CD14-positive monocyte (primary cell): ENCODE data around the gene TNFRSF25. TPM values are rescaled to one million over a fixed set of nuclear protein-coding genes. Genes with fewer than 3 reads are reported as not detected.

Experiments
- DNase-seq, 3 donors: peaks; one replicate each; pipeline ENCODE4 v3.0.0-alpha.2; 2011 to 2022
- H2AFZ ChIP-seq: 2 replicates; pipeline ENCODE4 v1.6.0; 2012; ENCODE audit warnings: mild to moderate bottlenecking, low read depth, low read length, inconsistent platforms; ENCODE audit not compliant: insufficient read depth, poor library complexity, severe bottlenecking
- H3K27ac ChIP-seq, 2 donors: 1 replicate in 1 of 2; 2 replicates in 1 of 2; pipeline ENCODE4 v1.5.1; 2012 to 2013; ENCODE audit warnings: low read length in 2 of 2, control low read depth in 1 of 2, inconsistent platforms in 1 of 2, low read depth in 1 of 2, mild to moderate bottlenecking in 1 of 2
- H3K27me3 ChIP-seq, 2 donors: one replicate each; pipeline versions ENCODE4 v1.6.0 to v1.6.1; 2011 to 2013; ENCODE audit warnings: low read length in 2 of 2; ENCODE audit not compliant: control insufficient read depth in 2 of 2, insufficient read depth in 2 of 2
- H3K36me3 ChIP-seq, 2 donors: replicated peaks in 1 of 2; 1 replicate in 1 of 2; 2 replicates in 1 of 2; pipeline versions ENCODE4 v1.5.1 to v1.6.1; 2012 to 2013; ENCODE audit warnings: low read length in 2 of 2, control low read depth in 1 of 2, inconsistent platforms in 1 of 2, mild to moderate bottlenecking in 1 of 2; ENCODE audit not compliant: insufficient read depth in 2 of 2, control insufficient read depth in 1 of 2
- H3K4me1 ChIP-seq, 2 donors: 1 replicate in 1 of 2; 2 replicates in 1 of 2; pipeline versions ENCODE4 v1.5.1 to v1.6.1; 2012 to 2013; ENCODE audit warnings: low read length in 2 of 2, control low read depth in 1 of 2, inconsistent platforms in 1 of 2, mild to moderate bottlenecking in 1 of 2, moderate library complexity in 1 of 2; ENCODE audit not compliant: insufficient read depth in 2 of 2, control insufficient read depth in 1 of 2
- H3K4me2 ChIP-seq: replicated peaks from 2 replicates; pipeline ENCODE3; 2012; ENCODE audit warnings: low read length, moderate library complexity, mild to moderate bottlenecking; ENCODE audit not compliant: poor library complexity, severe bottlenecking; ENCODE audit errors: extremely low read depth
- H3K4me3 ChIP-seq, 3 experiments: fragments of 200-600 bp in 1 of 3; sonication (generic) in 1 of 3; replicated peaks in 1 of 3; 1 replicate in 2 of 3; 2 replicates in 1 of 3; pipeline ENCODE4 v1.5.1; 2011 to 2013; ENCODE audit warnings: low read length in 3 of 3, mild to moderate bottlenecking in 3 of 3, control low read depth in 2 of 3, low read depth in 2 of 3, inconsistent platforms in 1 of 3, moderate library complexity in 1 of 3
- H3K79me2 ChIP-seq: 2 replicates; pipeline ENCODE4 v1.6.0; 2012; ENCODE audit warnings: mild to moderate bottlenecking, control low read depth, inconsistent platforms, low read length, moderate library complexity; ENCODE audit not compliant: insufficient read depth
- H3K9ac ChIP-seq: 2 replicates; pipeline ENCODE4 v1.6.0; 2017; ENCODE audit warnings: low read length, mild to moderate bottlenecking; ENCODE audit not compliant: insufficient read depth, poor library complexity, severe bottlenecking
- H3K9me3 ChIP-seq, 2 donors: replicated peaks in 1 of 2; 1 replicate in 1 of 2; 2 replicates in 1 of 2; pipeline versions ENCODE4 v1.5.1 to v1.6.1; 2012 to 2013; ENCODE audit warnings: low read length in 2 of 2, control low read depth in 1 of 2; ENCODE audit not compliant: control insufficient read depth in 1 of 2, insufficient read depth in 1 of 2
- H4K20me1 ChIP-seq: 2 replicates; pipeline ENCODE4 v1.6.0; 2012; ENCODE audit warnings: mild to moderate bottlenecking, low read length, control low read depth, moderate library complexity; ENCODE audit not compliant: insufficient read depth
- H3K27ac Mint-ChIP-seq, 7 donors: one replicate each; pipeline ENCODE4 v1.8.0; 2020; ENCODE audit warnings: mild to moderate bottlenecking in 7 of 7, mixed read lengths in 7 of 7, moderate library complexity in 6 of 7, inconsistent platforms in 2 of 7
- H3K27me3 Mint-ChIP-seq, 3 donors: one replicate each; pipeline ENCODE4 v1.8.0; 2021 to 2022; ENCODE audit warnings: low read depth in 3 of 3, mild to moderate bottlenecking in 3 of 3, mixed read lengths in 3 of 3, moderate library complexity in 3 of 3, inconsistent platforms in 1 of 3
- H3K36me3 Mint-ChIP-seq, 2 donors: one replicate each; pipeline ENCODE4 v1.8.0; 2020; ENCODE audit warnings: mixed read lengths in 2 of 2, inconsistent platforms in 1 of 2, mild to moderate bottlenecking in 1 of 2
- H3K4me1 Mint-ChIP-seq: one replicate; pipeline ENCODE4 v1.8.0; 2020; ENCODE audit warnings: mild to moderate bottlenecking, mixed read lengths
- H3K4me3 Mint-ChIP-seq, 2 donors: one replicate each; pipeline ENCODE4 v1.8.0; 2020; ENCODE audit warnings: mild to moderate bottlenecking in 2 of 2, mixed read lengths in 2 of 2, moderate library complexity in 1 of 2
- H3K9me3 Mint-ChIP-seq, 7 donors: one replicate each; pipeline ENCODE4 v1.8.0; 2020 to 2022; ENCODE audit warnings: mixed read lengths in 7 of 7, mild to moderate bottlenecking in 6 of 7, moderate library complexity in 6 of 7, inconsistent platforms in 2 of 7
- WGBS: methylation state at CpG from one replicate; pipeline ENCODE4 v1.1.5; 2013; ENCODE audit warnings: missing lambda C conversion rate; ENCODE audit not compliant: insufficient coverage; 5-methylcytosine and 5-hydroxymethylcytosine counted together
- intact Hi-C, 2 donors: fragments of 100-400 bp; cut with micrococcal nuclease; formaldehyde crosslinking; loops; one replicate each; pipeline versions ENCODE4 v1.15.0 to v1.15.1; 2023
- polyA plus RNA-seq, 3 donors: library from polyadenylated mRNA; depleted of rRNA in 1 of 3; unstranded in 2 of 3; stranded (reverse) in 1 of 3; fragments of 300-500 nt in 2 of 3; fragments of >200 nt in 1 of 3; fragmentation: Illumina TruSeq in 2 of 3; gene quantifications; 1 replicate in 2 of 3; 2 replicates in 1 of 3; pipeline ENCODE4 v1.2.3, GENCODE V29; 2012 to 2021
- TF ChIP-seq, protein P1 (sequence below): fragments of 200-600 bp; IDR thresholded peaks from one replicate; pipeline ENCODE4 v1.8.0; 2022; ENCODE audit warnings: antibody characterized with exemption, mild to moderate bottlenecking

TNFRSF25 gene
- polyA plus RNA-seq, 3 donors = 0.33 to 3.0 (median 0.48) TPM

DNA sequence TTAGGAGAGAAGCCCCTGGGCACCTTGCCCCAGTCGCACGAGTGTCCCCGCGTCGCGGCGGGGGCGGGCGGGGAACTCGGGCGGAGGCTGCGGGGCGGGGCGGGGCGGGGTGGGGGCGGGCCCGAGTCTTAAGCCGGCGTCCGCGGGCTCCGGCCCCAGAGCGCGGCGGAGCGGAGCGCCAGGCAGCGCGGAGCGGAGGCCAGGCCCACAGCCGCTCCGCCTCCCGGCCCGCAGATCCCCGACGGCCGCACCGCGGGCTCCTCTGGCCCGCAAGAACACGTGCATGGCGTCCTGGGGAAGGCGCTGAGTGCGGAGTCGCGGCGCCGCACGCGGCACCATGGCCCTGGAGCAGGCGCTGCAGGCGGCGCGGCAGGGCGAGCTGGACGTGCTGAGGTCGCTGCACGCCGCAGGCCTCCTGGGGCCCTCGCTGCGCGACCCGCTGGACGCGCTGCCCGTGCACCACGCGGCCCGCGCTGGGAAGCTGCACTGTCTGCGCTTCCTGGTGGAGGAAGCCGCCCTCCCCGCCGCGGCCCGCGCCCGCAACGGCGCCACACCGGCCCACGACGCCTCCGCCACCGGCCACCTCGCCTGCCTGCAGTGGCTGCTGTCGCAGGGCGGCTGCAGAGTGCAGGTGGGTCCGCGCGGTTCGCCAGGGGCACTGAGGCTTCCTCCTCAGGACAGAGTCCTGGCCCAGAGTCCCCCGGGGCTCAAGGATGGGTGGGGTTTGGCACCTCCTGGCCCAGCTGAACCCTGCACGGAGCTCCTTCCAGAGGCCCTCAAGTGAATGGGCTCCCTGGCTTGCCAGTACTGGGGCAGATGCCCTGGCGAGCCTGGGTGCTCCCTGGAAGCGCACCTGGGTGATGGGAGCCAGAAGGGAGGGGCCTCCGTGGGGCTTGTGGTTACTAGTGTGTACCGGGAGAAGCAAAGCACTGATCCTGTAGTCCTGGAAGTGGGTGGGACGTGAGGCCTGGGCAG lies 41.1 kb downstream of the TNFRSF25 start, which contains the start of gene ESPN:
Gene ESPN (plus strand): TSS at position 158 of the 975 bp plus-strand sequence. CDS start 180 bp downstream, at position 338.
- no peak within 1 kb of the TSS for H3K9ac ChIP-seq
- no peak within 1 kb of the TSS for H3K27ac ChIP-seq
- H3K9me3 ChIP-seq = peaks cover 0 to 12% of the 10 kb centered on the region in 2 donors
- peaks cover 28 to 63% of the 10 kb centered on the region in 2 donors for H3K27me3 ChIP-seq
- H3K36me3 ChIP-seq = no peaks in the 10 kb centered on the region
- 6% methylated on average over 94 of the region's 99 CpGs for WGBS
- H3K4me3 ChIP-seq = no peak within 1 kb of the TSS
- no peaks in the 10 kb centered on the region for H3K36me3 Mint-ChIP-seq
- TF ChIP-seq, protein P1, sequence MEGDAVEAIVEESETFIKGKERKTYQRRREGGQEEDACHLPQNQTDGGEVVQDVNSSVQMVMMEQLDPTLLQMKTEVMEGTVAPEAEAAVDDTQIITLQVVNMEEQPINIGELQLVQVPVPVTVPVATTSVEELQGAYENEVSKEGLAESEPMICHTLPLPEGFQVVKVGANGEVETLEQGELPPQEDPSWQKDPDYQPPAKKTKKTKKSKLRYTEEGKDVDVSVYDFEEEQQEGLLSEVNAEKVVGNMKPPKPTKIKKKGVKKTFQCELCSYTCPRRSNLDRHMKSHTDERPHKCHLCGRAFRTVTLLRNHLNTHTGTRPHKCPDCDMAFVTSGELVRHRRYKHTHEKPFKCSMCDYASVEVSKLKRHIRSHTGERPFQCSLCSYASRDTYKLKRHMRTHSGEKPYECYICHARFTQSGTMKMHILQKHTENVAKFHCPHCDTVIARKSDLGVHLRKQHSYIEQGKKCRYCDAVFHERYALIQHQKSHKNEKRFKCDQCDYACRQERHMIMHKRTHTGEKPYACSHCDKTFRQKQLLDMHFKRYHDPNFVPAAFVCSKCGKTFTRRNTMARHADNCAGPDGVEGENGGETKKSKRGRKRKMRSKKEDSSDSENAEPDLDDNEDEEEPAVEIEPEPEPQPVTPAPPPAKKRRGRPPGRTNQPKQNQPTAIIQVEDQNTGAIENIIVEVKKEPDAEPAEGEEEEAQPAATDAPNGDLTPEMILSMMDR = no peak
- H3K27me3 Mint-ChIP-seq = peaks cover 64 to 81% (median 65%) of the 10 kb centered on the region in 3 donors
- H3K4me1 ChIP-seq = peaks cover 0 to 6% of the 10 kb centered on the region in 2 donors
- no peak for DNase-seq
- peaks cover 6% of the 10 kb centered on the region for H3K4me1 Mint-ChIP-seq
- no peaks in the 10 kb centered on the region for H4K20me1 ChIP-seq
- no peak within 1 kb of the TSS for H3K27ac Mint-ChIP-seq
- intact Hi-C loops = no loop called here
- H3K4me2 ChIP-seq = peak within 1 kb of the TSS; percentile 44
- H3K4me3 Mint-ChIP-seq = peak within 1 kb of the TSS in 1 of 2 donors; percentile 87
- H3K9me3 Mint-ChIP-seq = peaks cover 0 to 9% (median 5%) of the 10 kb centered on the region in 7 donors
- no peak within 1 kb of the TSS for H2AFZ ChIP-seq
- no peaks in the 10 kb centered on the region for H3K79me2 ChIP-seq

DNA sequence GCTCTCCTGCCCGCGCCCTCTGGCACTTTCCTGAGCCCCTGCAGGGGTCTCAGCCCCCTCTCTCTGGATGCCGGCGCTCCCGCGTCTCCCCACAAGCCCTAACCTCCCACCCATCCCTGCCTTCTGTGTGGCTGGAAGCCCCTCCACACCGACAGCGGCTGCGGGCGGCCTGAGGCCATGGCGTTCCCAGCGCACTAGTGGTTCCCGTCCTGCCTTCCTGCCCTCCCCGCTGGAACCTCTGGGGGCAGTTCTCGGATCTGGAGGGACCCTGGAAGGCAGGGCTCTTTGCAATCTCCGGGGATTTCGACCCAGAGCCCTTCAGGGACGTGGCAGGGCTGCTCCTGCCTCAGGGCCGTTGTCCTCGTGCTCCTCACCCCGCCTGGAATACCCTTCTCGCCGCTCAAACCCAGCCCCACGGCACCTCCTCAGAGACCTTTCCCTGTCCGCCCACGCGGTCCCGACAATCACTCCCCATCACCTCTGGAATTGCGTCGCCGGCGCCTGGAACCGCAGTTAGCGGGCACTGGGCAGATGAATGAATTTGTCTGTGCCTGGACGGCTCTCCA lies 41.9 kb downstream of the TNFRSF25 start:
- Histone ChIP-seq H3K4me3 (no peak overlapping the region), H3K27ac (no peak overlapping the region), H3K4me1 (peaks cover 0 to 6% of the 10 kb centered on the region in 2 donors), H3K4me2 (no peak overlapping the region), H3K79me2 (no peaks in the 10 kb centered on the region), H2AFZ (no peak overlapping the region), H3K27me3 (peaks cover 29 to 65% of the 10 kb centered on the region in 2 donors), H4K20me1 (no peaks in the 10 kb centered on the region), H3K36me3 (no peaks in the 10 kb centered on the region), H3K9me3 (peaks cover 0 to 12% of the 10 kb centered on the region in 2 donors), H3K9ac (no peak overlapping the region)
- TF ChIP-seq, protein P1 = peak; percentile 3
- peaks cover 66 to 83% (median 71%) of the 10 kb centered on the region in 3 donors for H3K27me3 Mint-ChIP-seq
- intact Hi-C loops = no loop called here
- peaks cover 0 to 11% (median 5%) of the 10 kb centered on the region in 7 donors for H3K9me3 Mint-ChIP-seq
- no peak for DNase-seq
- no peak overlapping the region for H3K27ac Mint-ChIP-seq
- 12% methylated on average over 34 of the region's 35 CpGs for WGBS
- peak overlapping the region in 1 of 2 donors; percentile 87 for H3K4me3 Mint-ChIP-seq
- no peaks in the 10 kb centered on the region for H3K36me3 Mint-ChIP-seq
- H3K4me1 Mint-ChIP-seq = peaks cover 6% of the 10 kb centered on the region
